ENCODE data around the gene CTTNBP2.
A peak's percentile ranks its signal among the peaks of the same experiment; 100 is the strongest.

Gene CTTNBP2

GRCh38 chr7:117724898-117725297 is 148.3 kb downstream of the CTTNBP2 start:
- peaks cover 41% of the 10 kb centered on the region for H3K36me3 Mint-ChIP-seq (ENCODE audit: low read depth)
- no peak for TF ChIP-seq CTCF (IDR thresholded peaks at IDR 0.05; ENCODE audit: unreplicated experiment in 3 of 3)
- peak overlapping the region in 1 of 3 experiments; percentile 24 for H3K27ac Mint-ChIP-seq
- H3K27me3 Mint-ChIP-seq (ENCODE audit: low read depth), result peaks cover 3% of the 10 kb centered on the region
- no peak overlapping the region for H3K4me3 Mint-ChIP-seq
- peaks cover 19% of the 10 kb centered on the region for H3K4me1 Mint-ChIP-seq
- H3K9me3 Mint-ChIP-seq, result no peaks in the 10 kb centered on the region

- Mint-ChIP-seq H3K4me3 (no peak overlapping the region), H3K9me3 (no peaks in the 10 kb centered on the region), H3K27ac (no peak overlapping the region), H3K27me3 (ENCODE audit: low read depth) (no peaks in the 10 kb centered on the region), H3K4me1 (peaks cover 5% of the 10 kb centered on the region), H3K36me3 (ENCODE audit: low read depth) (peaks cover 39% of the 10 kb centered on the region)
- no peak for TF ChIP-seq CTCF (IDR thresholded peaks at IDR 0.05; ENCODE audit: unreplicated experiment in 3 of 3)
Measured at GRCh38 chr7:117719377-117719776, 153.9 kb downstream of the CTTNBP2 start.

GRCh38 chr7:117718116-117718835 is 155.0 kb downstream of the CTTNBP2 start:
- Mint-ChIP-seq H3K27me3 (ENCODE audit: low read depth) (no peaks in the 10 kb centered on the region), H3K36me3 (ENCODE audit: low read depth) (peaks cover 44% of the 10 kb centered on the region), H3K4me1 (peaks cover 5% of the 10 kb centered on the region), H3K27ac (peak overlapping the region in 2 of 3 experiments; percentile 21 to 77), H3K9me3 (no peaks in the 10 kb centered on the region), H3K4me3 (no peak overlapping the region)
- TF ChIP-seq CTCF (IDR thresholded peaks at IDR 0.05; ENCODE audit: unreplicated experiment in 3 of 3), result no peak

GRCh38 chr7:117717357-117717756 is 155.9 kb downstream of the CTTNBP2 start:
- H3K36me3 Mint-ChIP-seq (ENCODE audit: low read depth), result peaks cover 44% of the 10 kb centered on the region
- TF ChIP-seq CTCF (IDR thresholded peaks at IDR 0.05; ENCODE audit: unreplicated experiment in 3 of 3), result no peak
- no peaks in the 10 kb centered on the region for H3K9me3 Mint-ChIP-seq
- H3K4me3 Mint-ChIP-seq, result no peak overlapping the region
- peak overlapping the region; percentile 37 to 77 (median 71) for H3K27ac Mint-ChIP-seq
- peaks cover 5% of the 10 kb centered on the region for H3K4me1 Mint-ChIP-seq
- no peaks in the 10 kb centered on the region for H3K27me3 Mint-ChIP-seq (ENCODE audit: low read depth)

GRCh38 chr7:117716707-117717299 is 156.4 kb downstream of the CTTNBP2 start:
- Mint-ChIP-seq H3K36me3 (ENCODE audit: low read depth) (peaks cover 46% of the 10 kb centered on the region), H3K4me3 (no peak overlapping the region), H3K27me3 (ENCODE audit: low read depth) (no peaks in the 10 kb centered on the region), H3K4me1 (peaks cover 5% of the 10 kb centered on the region), H3K9me3 (no peaks in the 10 kb centered on the region), H3K27ac (peak overlapping the region; percentile 37 to 77 (median 71))
- TF ChIP-seq CTCF (IDR thresholded peaks at IDR 0.05; ENCODE audit: unreplicated experiment in 3 of 3), result no peak

Data from nephron (organoid).